ENCODE data around the gene LRRTM3. TPM values are rescaled to one million over a fixed set of nuclear protein-coding genes. Genes with fewer than 3 reads are reported as not detected.

LRRTM3 gene
- polyA plus RNA-seq, 1 of the 3 experiments (the other 2 are of a cell fraction), result not detected

DNA sequence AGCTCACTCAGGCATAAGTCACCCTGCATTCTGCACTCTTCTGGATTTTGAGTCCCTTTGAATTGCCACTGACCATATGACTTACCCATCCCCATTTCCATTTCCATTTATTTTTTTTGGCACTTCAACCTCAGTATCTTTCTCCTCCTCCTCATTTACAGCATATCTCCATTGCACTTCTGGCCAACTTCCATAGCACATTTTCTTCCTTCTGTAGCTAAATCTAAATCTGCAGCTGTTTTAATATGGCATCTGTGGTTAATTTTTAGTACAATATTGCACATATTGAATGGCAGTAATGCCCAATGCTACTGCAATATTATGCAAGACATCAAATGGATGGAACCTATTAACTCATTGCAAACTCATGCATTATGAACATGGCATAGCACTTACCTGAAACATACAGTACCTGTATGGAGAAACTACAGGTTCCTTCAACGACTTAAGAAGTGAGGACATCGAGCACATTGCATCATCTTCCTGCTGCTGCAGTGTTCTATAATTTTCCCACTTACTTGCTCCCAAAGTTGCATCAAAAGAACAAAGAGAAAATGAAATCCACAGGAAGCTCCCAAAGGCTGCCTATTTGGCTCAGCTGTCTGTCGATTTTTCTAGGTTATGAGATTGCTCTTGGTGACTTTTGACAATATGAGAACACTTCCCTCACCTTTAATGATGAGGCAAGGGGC lies 55.7 kb downstream of the LRRTM3 start:
- Histone ChIP-seq H3K9me3 (no peaks in the 10 kb centered on the region), H3K36me3 (replicated peaks in 1 of 2; ENCODE audit: control insufficient read depth in 1 of 2, insufficient read depth in 2 of 2, low read length in 1 of 2) (no peaks in the 10 kb centered on the region), H3K79me2 (ENCODE audit: insufficient read depth) (no peaks in the 10 kb centered on the region), H3K9me2 (no peaks in the 10 kb centered on the region), H3K4me2 (no peak overlapping the region), H3K27me3 (ENCODE audit: insufficient read depth) (no peaks in the 10 kb centered on the region), H3K27ac (ENCODE audit: low read depth in 2 of 2, low read length in 1 of 2) (no peak overlapping the region), H3K9ac (no peak overlapping the region), H2AFZ (ENCODE audit: low read depth) (no peak overlapping the region), H3K4me1 (ENCODE audit: control insufficient read depth in 1 of 2, insufficient read depth in 2 of 2, low read depth in 1 of 2, low read length in 1 of 2) (no peaks in the 10 kb centered on the region), H4K20me1 (ENCODE audit: insufficient read depth) (no peaks in the 10 kb centered on the region), H3F3A (replicated peaks; ENCODE audit: insufficient read depth) (no peaks in the 10 kb centered on the region), H3K4me3 (ENCODE audit: low read depth in 2 of 2, low read length in 1 of 2) (no peak overlapping the region)
- POLR2A ChIA-PET, result no interaction called here
- CTCF ChIA-PET, result no interaction called here
- 0% methylated on average over 3 of the region's 3 CpGs for WGBS (ENCODE audit: low lambda C conversion rate)
- TF ChIP-seq IRF3 (IDR thresholded peaks at IDR 0.05; ENCODE audit: low read depth, low read length) (no peak), FOSL2 (IDR thresholded peaks at IDR 0.05; ENCODE audit: borderline replicate concordance, low read depth) (no peak), ZBTB33 (IDR thresholded peaks at IDR 0.05; ENCODE audit: borderline replicate concordance, low read depth) (no peak), SIN3A (IDR thresholded peaks at IDR 0.05; ENCODE audit: borderline replicate concordance, low read depth, low read length) (no peak), GATA2 (CRISPR knock-in tag; IDR thresholded peaks at IDR 0.05) (no peak), RCOR1 (IDR thresholded peaks at IDR 0.05; ENCODE audit: low read length) (no peak), NFIC (IDR thresholded peaks at IDR 0.05; ENCODE audit: borderline replicate concordance) (no peak)
- TF ChIP-seq, protein P1, sequence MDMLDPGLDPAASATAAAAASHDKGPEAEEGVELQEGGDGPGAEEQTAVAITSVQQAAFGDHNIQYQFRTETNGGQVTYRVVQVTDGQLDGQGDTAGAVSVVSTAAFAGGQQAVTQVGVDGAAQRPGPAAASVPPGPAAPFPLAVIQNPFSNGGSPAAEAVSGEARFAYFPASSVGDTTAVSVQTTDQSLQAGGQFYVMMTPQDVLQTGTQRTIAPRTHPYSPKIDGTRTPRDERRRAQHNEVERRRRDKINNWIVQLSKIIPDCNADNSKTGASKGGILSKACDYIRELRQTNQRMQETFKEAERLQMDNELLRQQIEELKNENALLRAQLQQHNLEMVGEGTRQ (IDR thresholded peaks at IDR 0.05; ENCODE audit: borderline replicate concordance, low read depth, low read length), result no peak
- no peak for DNase-seq

- H3K9me3 ChIP-seq, result no peaks in the 10 kb centered on the region
- no peak for TF ChIP-seq RCOR1 (IDR thresholded peaks at IDR 0.05; ENCODE audit: low read length)
- no peak for TF ChIP-seq MXI1 (IDR thresholded peaks at IDR 0.05; ENCODE audit: low read depth, low read length)
- TF ChIP-seq, protein P1 (IDR thresholded peaks at IDR 0.05; ENCODE audit: borderline replicate concordance, low read depth, low read length), result no peak
- TF ChIP-seq TEAD4 (IDR thresholded peaks at IDR 0.05; ENCODE audit: borderline replicate concordance, insufficient read depth), result no peak
- TF ChIP-seq GATA2 (CRISPR knock-in tag; IDR thresholded peaks at IDR 0.05), result no peak
- TF ChIP-seq IRF3 (IDR thresholded peaks at IDR 0.05; ENCODE audit: low read depth, low read length), result no peak
- no peak for TF ChIP-seq RXRA (IDR thresholded peaks at IDR 0.05; ENCODE audit: borderline replicate concordance, low read depth)
- TF ChIP-seq, protein P2, sequence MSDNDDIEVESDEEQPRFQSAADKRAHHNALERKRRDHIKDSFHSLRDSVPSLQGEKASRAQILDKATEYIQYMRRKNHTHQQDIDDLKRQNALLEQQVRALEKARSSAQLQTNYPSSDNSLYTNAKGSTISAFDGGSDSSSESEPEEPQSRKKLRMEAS (IDR thresholded peaks at IDR 0.05; ENCODE audit: low read depth), result no peak
- no peak for TF ChIP-seq FOXJ3 (CRISPR knock-in tag; IDR thresholded peaks at IDR 0.05)
- TF ChIP-seq TCF12 (IDR thresholded peaks at IDR 0.05), result no peak
- no peak for TF ChIP-seq TAF1 (IDR thresholded peaks at IDR 0.05; ENCODE audit: borderline replicate concordance, low read depth, low read length)
- no peak for TF ChIP-seq FOXM1 (IDR thresholded peaks at IDR 0.05; ENCODE audit: low read depth)
- no peak for TF ChIP-seq EZH2phosphoT487 (IDR thresholded peaks at IDR 0.05; ENCODE audit: borderline replicate concordance, low read depth)
- TF ChIP-seq SMC3 (IDR thresholded peaks at IDR 0.05; ENCODE audit: low read depth, low read length), result no peak
- no peaks in the 10 kb centered on the region for H4K20me1 ChIP-seq (ENCODE audit: insufficient read depth)
- no peak for DNase-seq
- H2AFZ ChIP-seq (ENCODE audit: low read depth), result no peak overlapping the region
- ChIA-PET POLR2A (no interaction called here), CTCF (no interaction called here)
- no peak overlapping the region for H3K4me2 ChIP-seq
- H3K27me3 ChIP-seq (ENCODE audit: insufficient read depth), result no peaks in the 10 kb centered on the region
- no peaks in the 10 kb centered on the region for H3K9me2 ChIP-seq
- no peaks in the 10 kb centered on the region for H3K4me1 ChIP-seq (ENCODE audit: control insufficient read depth in 1 of 2, insufficient read depth in 2 of 2, low read depth in 1 of 2, low read length in 1 of 2)
- H3K36me3 ChIP-seq (replicated peaks in 1 of 2; ENCODE audit: control insufficient read depth in 1 of 2, insufficient read depth in 2 of 2, low read length in 1 of 2), result no peaks in the 10 kb centered on the region
- H3K79me2 ChIP-seq (ENCODE audit: insufficient read depth), result no peaks in the 10 kb centered on the region
- H3F3A ChIP-seq (replicated peaks; ENCODE audit: insufficient read depth), result no peaks in the 10 kb centered on the region
- no peak overlapping the region for H3K4me3 ChIP-seq (ENCODE audit: low read depth in 2 of 2, low read length in 1 of 2)
- WGBS (ENCODE audit: low lambda C conversion rate), result 3% methylated on average over 1 of the region's 1 CpG
- H3K27ac ChIP-seq (ENCODE audit: low read depth in 2 of 2, low read length in 1 of 2), result no peak overlapping the region
- H3K9ac ChIP-seq, result no peak overlapping the region
Measured at GRCh38 chr10:66982053-66982420, 56.2 kb downstream of the LRRTM3 start.
